Glutamatergic neuron (in vitro differentiated cells): Measurements from ENCODE around the gene PITPNM1. TPM values are rescaled to one million over a fixed set of nuclear protein-coding genes. Genes with fewer than 3 reads are reported as not detected.

Experiments used
- DNase-seq: peaks from one replicate; pipeline ENCODE4 v3.0.0; 2022
- H3K27ac Mint-ChIP-seq: one replicate; pipeline ENCODE4 v1.8.0; 2020; ENCODE audit warnings: mild to moderate bottlenecking, mixed read lengths, inconsistent platforms; ENCODE audit not compliant: unreplicated experiment
- H3K27me3 Mint-ChIP-seq: one replicate; pipeline ENCODE4 v1.8.0; 2020; ENCODE audit warnings: mild to moderate bottlenecking, moderate library complexity, mixed read lengths, inconsistent platforms; ENCODE audit not compliant: unreplicated experiment
- H3K36me3 Mint-ChIP-seq: one replicate; pipeline ENCODE4 v1.8.0; 2020; ENCODE audit warnings: mild to moderate bottlenecking, mixed read lengths, inconsistent platforms; ENCODE audit not compliant: unreplicated experiment
- H3K4me1 Mint-ChIP-seq: one replicate; pipeline ENCODE4 v1.8.0; 2020; ENCODE audit warnings: mild to moderate bottlenecking, low read depth, mixed read lengths, inconsistent platforms; ENCODE audit not compliant: unreplicated experiment
- H3K4me3 Mint-ChIP-seq: one replicate; pipeline ENCODE4 v1.8.0; 2020; ENCODE audit warnings: mild to moderate bottlenecking, mixed read lengths, inconsistent platforms; ENCODE audit not compliant: unreplicated experiment
- H3K9me3 Mint-ChIP-seq: one replicate; pipeline ENCODE4 v1.8.0; 2020; ENCODE audit warnings: mild to moderate bottlenecking, moderate library complexity, mixed read lengths, inconsistent platforms; ENCODE audit not compliant: unreplicated experiment
- CTCF ChIP-seq: fragments of 200-600 bp; sonication (generic); IDR thresholded peaks from one replicate; pipeline ENCODE4 v1.5.0; 2021; ENCODE audit not compliant: partially characterized antibody, unreplicated experiment
- total RNA-seq: library from RNA; stranded (reverse); fragmentation: NEBNext Ultra II Directional; extraction: Animal tissue kit (Norgen Biotek cat#: 25700); gene quantifications from one replicate; pipeline ENCODE4 v1.2.1, GENCODE V29; 2021; ENCODE audit not compliant: unreplicated experiment

The PITPNM1 gene
- total RNA-seq, 1 donor from 2014 or later, result 25.6 TPM

GRCh38 chr11:67539550-67539949 is 34.4 kb upstream of the PITPNM1 start:
- DNase-seq, result no peak
- H3K27me3 Mint-ChIP-seq, result peaks cover 5% of the 10 kb centered on the region
- peaks cover 4% of the 10 kb centered on the region for H3K9me3 Mint-ChIP-seq
- H3K4me3 Mint-ChIP-seq, result no peak overlapping the region
- H3K4me1 Mint-ChIP-seq, result no peaks in the 10 kb centered on the region
- H3K36me3 Mint-ChIP-seq, result peaks cover 7% of the 10 kb centered on the region
- TF ChIP-seq CTCF, result no peak
- no peak overlapping the region for H3K27ac Mint-ChIP-seq

GRCh38 chr11:67538823-67539505 is 33.8 kb upstream of the PITPNM1 start:
- DNase-seq, result no peak
- Mint-ChIP-seq H3K4me3 (no peak overlapping the region), H3K36me3 (peaks cover 10% of the 10 kb centered on the region), H3K9me3 (peaks cover 3% of the 10 kb centered on the region), H3K27me3 (peaks cover 5% of the 10 kb centered on the region), H3K27ac (no peak overlapping the region), H3K4me1 (no peaks in the 10 kb centered on the region)
- no peak for TF ChIP-seq CTCF

- H3K27me3 Mint-ChIP-seq, result peaks cover 5% of the 10 kb centered on the region
- DNase-seq, result no peak
- peaks cover 14% of the 10 kb centered on the region for H3K36me3 Mint-ChIP-seq
- peaks cover 2% of the 10 kb centered on the region for H3K9me3 Mint-ChIP-seq
- no peak overlapping the region for H3K27ac Mint-ChIP-seq
- TF ChIP-seq CTCF, result no peak
- H3K4me1 Mint-ChIP-seq, result no peaks in the 10 kb centered on the region
- no peak overlapping the region for H3K4me3 Mint-ChIP-seq
Measured at GRCh38 chr11:67538306-67538705, 33.1 kb upstream of the PITPNM1 start.

- H3K9me3 Mint-ChIP-seq, result peaks cover 2% of the 10 kb centered on the region
- H3K4me1 Mint-ChIP-seq, result no peaks in the 10 kb centered on the region
- no peak overlapping the region for H3K27ac Mint-ChIP-seq
- TF ChIP-seq CTCF, result no peak
- no peak for DNase-seq
- H3K36me3 Mint-ChIP-seq, result peaks cover 19% of the 10 kb centered on the region
- H3K4me3 Mint-ChIP-seq, result no peak overlapping the region
- H3K27me3 Mint-ChIP-seq, result peaks cover 2% of the 10 kb centered on the region
Measured at GRCh38 chr11:67535561-67535960, 30.4 kb upstream of the PITPNM1 start.

- no peak for TF ChIP-seq CTCF
- H3K9me3 Mint-ChIP-seq, result peaks cover 5% of the 10 kb centered on the region
- H3K27ac Mint-ChIP-seq, result no peak overlapping the region
- DNase-seq, result no peak
- no peaks in the 10 kb centered on the region for H3K27me3 Mint-ChIP-seq
- H3K4me1 Mint-ChIP-seq, result no peaks in the 10 kb centered on the region
- H3K4me3 Mint-ChIP-seq, result no peak overlapping the region
- peaks cover 22% of the 10 kb centered on the region for H3K36me3 Mint-ChIP-seq
Measured at GRCh38 chr11:67534070-67534679, 29.0 kb upstream of the PITPNM1 start.
